GM18526 (cell line): Measurements from ENCODE around the gene PACRG.

ENCODE experiments used
- POLR2A ChIP-seq: IDR thresholded peaks from 3 replicates; pipeline ENCODE4 v1.6.1; 2011; ENCODE audit not compliant: insufficient read length; ENCODE audit errors: extremely low read depth

PACRG gene

GRCh38 chr6:163342571-163343539, 615.1 kb downstream of the PACRG start:
- no peak for TF ChIP-seq POLR2A

GRCh38 chr6:163343609-163344008, 615.8 kb downstream of the PACRG start:
- no peak for TF ChIP-seq POLR2A

- TF ChIP-seq POLR2A = no peak
These were observed 616.6 kb downstream of the PACRG start for GRCh38 chr6:163344411-163344810.

GRCh38 chr6:163345931-163346330, 618.2 kb downstream of the PACRG start:
- no peak for TF ChIP-seq POLR2A

- TF ChIP-seq POLR2A = no peak
These were observed 618.8 kb downstream of the PACRG start for GRCh38 chr6:163346497-163346961.

GRCh38 chr6:163347021-163347446, 619.3 kb downstream of the PACRG start:
- TF ChIP-seq POLR2A = no peak

GRCh38 chr6:163348789-163349680, 621.3 kb downstream of the PACRG start:
- no peak for TF ChIP-seq POLR2A

- TF ChIP-seq POLR2A = no peak
These were observed 621.9 kb downstream of the PACRG start for GRCh38 chr6:163349696-163350095.

- no peak for TF ChIP-seq POLR2A
These were observed 623.2 kb downstream of the PACRG start for GRCh38 chr6:163351013-163351412.

GRCh38 chr6:163352011-163352685, 624.4 kb downstream of the PACRG start:
- TF ChIP-seq POLR2A = no peak

GRCh38 chr6:163352966-163353365, 625.2 kb downstream of the PACRG start:
- no peak for TF ChIP-seq POLR2A

GRCh38 chr6:163354085-163354484, 626.3 kb downstream of the PACRG start:
- no peak for TF ChIP-seq POLR2A

GRCh38 chr6:163354761-163355425, 627.1 kb downstream of the PACRG start:
- no peak for TF ChIP-seq POLR2A

GRCh38 chr6:163355426-163355991, 627.7 kb downstream of the PACRG start:
- no peak for TF ChIP-seq POLR2A

- no peak for TF ChIP-seq POLR2A
These were observed 628.5 kb downstream of the PACRG start for GRCh38 chr6:163356324-163356723.

- no peak for TF ChIP-seq POLR2A
These were observed 629.0 kb downstream of the PACRG start for GRCh38 chr6:163356743-163357142.
